Measurements from ENCODE around the gene FBLN2. TPM values are rescaled to one million over a fixed set of nuclear protein-coding genes. Genes with fewer than 3 reads are reported as not detected.

The FBLN2 gene
- total RNA-seq, 2 donors from 2014 or later = 12.8 to 318 TPM

- intact Hi-C loops (cut with DNase I) = no loop called here
- Histone ChIP-seq H3K9me3 (no peaks in the 10 kb centered on the region), H3K4me1 (replicated peaks) (no peaks in the 10 kb centered on the region), H3K4me3 (no peak overlapping the region), H3K36me3 (no peaks in the 10 kb centered on the region), H3K27me3 (replicated peaks; ENCODE audit: insufficient read depth) (no peaks in the 10 kb centered on the region), H3K27ac (no peak overlapping the region)
- DNase-seq (ENCODE audit: low spot score) = no peak
- WGBS = 87% methylated on average over 3 of the region's 3 CpGs
- TF ChIP-seq POLR2A (IDR thresholded peaks at IDR 0.05) (no peak), CTCF (IDR thresholded peaks at IDR 0.05) (no peak), POLR2AphosphoS5 (IDR thresholded peaks at IDR 0.05) (no peak)
Observed at GRCh38 chr3:13596426-13597205, 47.7 kb downstream of the FBLN2 start.

GRCh38 chr3:13597661-13598060 is 48.7 kb downstream of the FBLN2 start:
- no peak for DNase-seq (ENCODE audit: low spot score)
- Histone ChIP-seq H3K4me3 (no peak overlapping the region), H3K27me3 (replicated peaks; ENCODE audit: insufficient read depth) (no peaks in the 10 kb centered on the region), H3K36me3 (no peaks in the 10 kb centered on the region), H3K9me3 (no peaks in the 10 kb centered on the region), H3K4me1 (replicated peaks) (no peaks in the 10 kb centered on the region), H3K27ac (no peak overlapping the region)
- TF ChIP-seq POLR2A (IDR thresholded peaks at IDR 0.05) (no peak), POLR2AphosphoS5 (IDR thresholded peaks at IDR 0.05) (no peak), CTCF (IDR thresholded peaks at IDR 0.05) (no peak)
- 84% methylated on average over 8 of the region's 8 CpGs for WGBS
- intact Hi-C loops (cut with DNase I) = no loop called here

GRCh38 chr3:13598201-13598600 is 49.3 kb downstream of the FBLN2 start:
- intact Hi-C loops (cut with DNase I) = no loop called here
- no peaks in the 10 kb centered on the region for H3K4me1 ChIP-seq (replicated peaks)
- H3K36me3 ChIP-seq = no peaks in the 10 kb centered on the region
- H3K27ac ChIP-seq = no peak overlapping the region
- no peaks in the 10 kb centered on the region for H3K9me3 ChIP-seq
- no peak for DNase-seq (ENCODE audit: low spot score)
- TF ChIP-seq POLR2A (IDR thresholded peaks at IDR 0.05) (no peak), CTCF (IDR thresholded peaks at IDR 0.05) (no peak), POLR2AphosphoS5 (IDR thresholded peaks at IDR 0.05) (no peak)
- H3K4me3 ChIP-seq = no peak overlapping the region
- H3K27me3 ChIP-seq (replicated peaks; ENCODE audit: insufficient read depth) = no peaks in the 10 kb centered on the region
- WGBS = 71% methylated on average over 5 of the region's 5 CpGs

GRCh38 chr3:13598926-13599886 is 50.3 kb downstream of the FBLN2 start:
- TF ChIP-seq CTCF (IDR thresholded peaks at IDR 0.05) (no peak), POLR2A (IDR thresholded peaks at IDR 0.05) (no peak), POLR2AphosphoS5 (IDR thresholded peaks at IDR 0.05) (no peak)
- no peak for DNase-seq (ENCODE audit: low spot score)
- Histone ChIP-seq H3K27me3 (replicated peaks; ENCODE audit: insufficient read depth) (no peaks in the 10 kb centered on the region), H3K27ac (no peak overlapping the region), H3K36me3 (no peaks in the 10 kb centered on the region), H3K4me1 (replicated peaks) (no peaks in the 10 kb centered on the region), H3K4me3 (no peak overlapping the region), H3K9me3 (no peaks in the 10 kb centered on the region)
- intact Hi-C loops (cut with DNase I) = no loop called here
- 68% methylated on average over 10 of the region's 10 CpGs for WGBS
